OCI-LY1 (cell line): ENCODE measurements around the gene STYXL1.

Source experiments
- H2AFZ ChIP-seq: fragments of 200-600 bp; sonication (generic), shearing (Covaris generic); 2 replicates; pipeline ENCODE4 v1.6.0; 2014; ENCODE audit warnings: antibody characterized with exemption, mild to moderate bottlenecking, low read length
- H3F3A ChIP-seq: fragments of 200-600 bp; sonication (generic), shearing (Covaris generic); 2 replicates; pipeline ENCODE4 v1.6.0; 2014; ENCODE audit warnings: mild to moderate bottlenecking, antibody characterized with exemption, low read length, moderate library complexity; ENCODE audit not compliant: insufficient read depth
- H3K27ac ChIP-seq: fragments of 200-600 bp; sonication (generic); 2 replicates; pipeline ENCODE4 v1.5.1; 2014; ENCODE audit warnings: low read length, mixed run types, mild to moderate bottlenecking, low read depth; ENCODE audit not compliant: poor library complexity, severe bottlenecking
- H3K27me3 ChIP-seq: fragments of 200-600 bp; sonication (generic); 2 replicates; pipeline ENCODE4 v1.6.0; 2014; ENCODE audit warnings: antibody characterized with exemption, mild to moderate bottlenecking, low read length, moderate library complexity; ENCODE audit not compliant: insufficient read depth
- H3K36me3 ChIP-seq: fragments of 200-600 bp; sonication (generic); 2 replicates; pipeline ENCODE4 v1.6.1; 2014; ENCODE audit warnings: mild to moderate bottlenecking, antibody characterized with exemption, low read length, moderate library complexity, mixed read lengths; ENCODE audit not compliant: insufficient read depth
- H3K4me1 ChIP-seq: fragments of 200-600 bp; sonication (generic); 2 replicates; pipeline ENCODE4 v1.5.1; 2014; ENCODE audit warnings: mild to moderate bottlenecking, low read length, moderate library complexity; ENCODE audit not compliant: insufficient read depth, severe bottlenecking
- H3K4me2 ChIP-seq: fragments of 200-600 bp; sonication (generic), shearing (Covaris generic); 2 replicates; pipeline ENCODE4 v1.6.1; 2014; ENCODE audit warnings: low read length
- H3K4me3 ChIP-seq: fragments of 200-600 bp; sonication (generic); 2 replicates; pipeline ENCODE4 v1.5.1; 2014; ENCODE audit warnings: low read length, low read depth, mild to moderate bottlenecking, mixed read lengths; ENCODE audit not compliant: poor library complexity, severe bottlenecking
- H3K79me2 ChIP-seq: fragments of 200-600 bp; shearing (Covaris generic); 2 replicates; pipeline ENCODE4 v1.6.1; 2016; ENCODE audit warnings: mixed run types, low read length, mixed read lengths; ENCODE audit not compliant: insufficient read depth
- H3K9ac ChIP-seq: fragments of 200-600 bp; sonication (generic), shearing (Covaris generic); 2 replicates; pipeline ENCODE4 v1.6.1; 2014; ENCODE audit warnings: mild to moderate bottlenecking, low read length, mixed read lengths
- H3K9me2 ChIP-seq: fragments of 200-600 bp; sonication (generic), shearing (Covaris generic); 2 replicates; pipeline ENCODE4 v1.6.1; 2014; ENCODE audit warnings: low read depth, mild to moderate bottlenecking, low read length, mixed read lengths
- H3K9me3 ChIP-seq: fragments of 200-600 bp; shearing (Covaris generic); 2 replicates; pipeline ENCODE4 v1.6.1; 2014; ENCODE audit warnings: low read length, mixed read lengths
- H4K20me1 ChIP-seq: fragments of 200-600 bp; sonication (generic), shearing (Covaris generic); 2 replicates; pipeline ENCODE4 v1.6.0; 2016; ENCODE audit warnings: mild to moderate bottlenecking, low read length; ENCODE audit not compliant: insufficient read depth
- EZH2 ChIP-seq: fragments of 200-600 bp; sonication (generic), shearing (Covaris generic); IDR thresholded peaks from 2 replicates; pipeline ENCODE4 v1.8.0; 2017; ENCODE audit warnings: borderline replicate concordance, mixed run types, mild to moderate bottlenecking, antibody characterized with exemption, low read length, moderate library complexity, mixed read lengths
- TF ChIP-seq, protein P1 (sequence below): fragments of 200-600 bp; sonication (generic), shearing (Covaris generic); IDR thresholded peaks from 2 replicates; pipeline ENCODE4 v1.5.1; 2017; ENCODE audit warnings: mild to moderate bottlenecking, antibody characterized with exemption, low read length, moderate library complexity, mixed read lengths

The STYXL1 gene

DNA sequence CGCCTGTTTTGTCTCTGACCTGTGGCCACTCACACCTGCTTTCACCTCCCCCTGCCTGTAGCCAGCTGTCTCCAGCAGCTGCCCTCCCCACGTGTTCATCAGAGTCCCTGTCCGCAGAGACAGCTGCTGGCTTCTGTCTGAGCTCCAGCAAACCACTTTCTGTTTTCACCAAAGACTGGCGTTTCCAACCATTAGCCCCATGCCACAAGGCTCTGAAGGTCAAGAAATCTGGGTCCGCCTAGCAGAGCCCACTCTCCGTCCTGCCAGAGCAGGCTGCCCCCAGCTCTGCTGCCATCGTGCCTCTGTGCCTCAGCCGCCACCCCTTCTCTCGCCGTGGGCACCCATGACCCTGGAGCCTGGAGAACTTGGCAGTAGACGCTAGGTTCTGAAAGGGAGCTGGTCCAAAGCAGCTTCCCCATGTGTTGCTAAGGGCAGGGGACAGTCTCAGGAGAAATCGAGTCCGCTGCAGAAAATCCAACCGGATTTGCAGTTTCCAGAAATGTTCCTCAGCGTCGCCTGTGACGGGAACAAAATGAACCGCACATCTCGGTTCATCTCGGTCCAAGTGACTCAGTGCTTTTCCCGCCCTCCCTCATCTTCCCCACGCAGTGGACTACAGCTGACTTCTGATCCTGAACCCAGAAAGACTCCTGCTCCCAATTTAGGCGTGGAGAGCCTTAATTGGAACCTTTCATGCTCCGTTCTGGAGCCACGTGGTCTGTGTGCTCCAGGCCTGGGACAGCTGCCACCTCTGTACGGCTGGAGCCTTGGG lies 81.4 kb downstream of the STYXL1 start:
- H3K79me2 ChIP-seq, result no peaks in the 10 kb centered on the region
- no peak overlapping the region for H3K9ac ChIP-seq
- H4K20me1 ChIP-seq, result no peaks in the 10 kb centered on the region
- no peaks in the 10 kb centered on the region; the same call in 1 of the 2 replicates for H3K36me3 ChIP-seq
- H3K27me3 ChIP-seq, result no peaks in the 10 kb centered on the region
- no peaks in the 10 kb centered on the region for H3K9me3 ChIP-seq
- H3F3A ChIP-seq, result no peaks in the 10 kb centered on the region
- no peak for TF ChIP-seq EZH2
- TF ChIP-seq, protein P1, sequence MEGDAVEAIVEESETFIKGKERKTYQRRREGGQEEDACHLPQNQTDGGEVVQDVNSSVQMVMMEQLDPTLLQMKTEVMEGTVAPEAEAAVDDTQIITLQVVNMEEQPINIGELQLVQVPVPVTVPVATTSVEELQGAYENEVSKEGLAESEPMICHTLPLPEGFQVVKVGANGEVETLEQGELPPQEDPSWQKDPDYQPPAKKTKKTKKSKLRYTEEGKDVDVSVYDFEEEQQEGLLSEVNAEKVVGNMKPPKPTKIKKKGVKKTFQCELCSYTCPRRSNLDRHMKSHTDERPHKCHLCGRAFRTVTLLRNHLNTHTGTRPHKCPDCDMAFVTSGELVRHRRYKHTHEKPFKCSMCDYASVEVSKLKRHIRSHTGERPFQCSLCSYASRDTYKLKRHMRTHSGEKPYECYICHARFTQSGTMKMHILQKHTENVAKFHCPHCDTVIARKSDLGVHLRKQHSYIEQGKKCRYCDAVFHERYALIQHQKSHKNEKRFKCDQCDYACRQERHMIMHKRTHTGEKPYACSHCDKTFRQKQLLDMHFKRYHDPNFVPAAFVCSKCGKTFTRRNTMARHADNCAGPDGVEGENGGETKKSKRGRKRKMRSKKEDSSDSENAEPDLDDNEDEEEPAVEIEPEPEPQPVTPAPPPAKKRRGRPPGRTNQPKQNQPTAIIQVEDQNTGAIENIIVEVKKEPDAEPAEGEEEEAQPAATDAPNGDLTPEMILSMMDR, result no peak
- no peak overlapping the region for H2AFZ ChIP-seq
- H3K4me3 ChIP-seq, result no peak overlapping the region
- no peaks in the 10 kb centered on the region for H3K4me1 ChIP-seq
- H3K9me2 ChIP-seq, result no peaks in the 10 kb centered on the region
- H3K4me2 ChIP-seq, result no peak overlapping the region
- no peak overlapping the region for H3K27ac ChIP-seq

DNA sequence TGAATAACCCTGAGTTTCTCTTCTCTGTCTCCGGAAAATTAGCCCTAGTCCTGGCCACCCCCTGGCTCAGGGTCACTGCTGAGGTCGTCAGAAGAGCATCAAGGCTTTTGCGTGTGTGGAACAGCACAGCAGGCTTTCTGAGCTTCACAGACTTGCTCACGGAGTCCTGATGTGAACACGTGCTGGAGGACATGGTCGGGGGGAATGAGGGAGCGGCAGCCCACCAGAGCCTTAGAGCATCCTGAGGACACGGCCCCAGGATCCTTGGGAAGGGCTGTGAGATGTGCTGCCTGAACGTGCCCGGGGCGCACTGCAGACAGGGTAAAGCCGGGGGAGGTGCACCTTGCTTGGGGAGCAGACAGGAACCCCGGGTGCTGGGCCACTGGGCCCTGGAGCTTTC lies 82.2 kb downstream of the STYXL1 start:
- no peaks in the 10 kb centered on the region; the same call in 1 of the 2 replicates for H3K36me3 ChIP-seq
- H3K4me3 ChIP-seq, result no peak overlapping the region
- H3K79me2 ChIP-seq, result no peaks in the 10 kb centered on the region
- no peaks in the 10 kb centered on the region for H3K4me1 ChIP-seq
- no peak overlapping the region for H3K9ac ChIP-seq
- no peak overlapping the region for H3K27ac ChIP-seq
- no peak overlapping the region for H2AFZ ChIP-seq
- no peaks in the 10 kb centered on the region for H3K9me2 ChIP-seq
- H3F3A ChIP-seq, result no peaks in the 10 kb centered on the region
- no peaks in the 10 kb centered on the region for H3K27me3 ChIP-seq
- no peaks in the 10 kb centered on the region for H3K9me3 ChIP-seq
- H4K20me1 ChIP-seq, result no peaks in the 10 kb centered on the region
- H3K4me2 ChIP-seq, result no peak overlapping the region
- TF ChIP-seq, protein P1, result no peak
- no peak for TF ChIP-seq EZH2

DNA sequence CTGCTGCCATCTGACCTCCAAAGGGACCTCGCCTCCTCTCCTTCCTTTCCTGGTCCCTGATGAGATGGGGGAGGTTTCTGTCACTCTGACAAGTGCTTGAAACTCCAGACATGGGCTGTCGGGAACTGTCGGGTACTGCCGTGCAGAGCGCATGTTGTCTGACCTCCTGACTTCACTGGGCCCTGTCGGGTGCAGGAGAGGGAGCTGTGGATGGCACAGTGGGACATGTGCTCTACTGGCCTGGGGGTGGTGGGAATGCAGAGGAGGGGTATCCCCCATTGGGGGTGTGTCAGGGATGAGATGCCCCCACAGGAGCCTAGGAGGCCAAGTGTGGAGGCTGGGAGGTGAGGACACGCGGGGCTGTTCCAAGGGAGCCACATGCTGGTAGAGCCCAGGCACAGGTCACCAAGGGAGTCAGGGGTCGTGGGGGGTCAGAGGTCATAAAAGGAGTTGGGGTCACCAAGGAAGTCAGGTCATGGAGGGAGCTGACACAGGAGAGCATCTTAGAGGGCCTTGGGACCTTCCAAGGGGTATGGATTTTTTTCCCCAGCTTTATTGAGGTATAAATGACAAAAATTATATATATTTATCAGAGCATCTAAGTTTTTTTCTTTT lies 84.3 kb downstream of the STYXL1 start:
- no peak for TF ChIP-seq EZH2
- TF ChIP-seq, protein P1, result no peak
- H3K9ac ChIP-seq, result no peak overlapping the region
- no peaks in the 10 kb centered on the region for H3K79me2 ChIP-seq
- H3K4me1 ChIP-seq, result no peaks in the 10 kb centered on the region
- no peaks in the 10 kb centered on the region for H3K9me3 ChIP-seq
- H3K4me2 ChIP-seq, result no peak overlapping the region
- no peak overlapping the region for H3K4me3 ChIP-seq
- peaks cover under 1% of the 10 kb centered on the region; the same call in 1 of the 2 replicates for H3K36me3 ChIP-seq
- H3K27ac ChIP-seq, result no peak overlapping the region
- no peaks in the 10 kb centered on the region for H4K20me1 ChIP-seq
- no peaks in the 10 kb centered on the region for H3K9me2 ChIP-seq
- H3F3A ChIP-seq, result no peaks in the 10 kb centered on the region
- H3K27me3 ChIP-seq, result no peaks in the 10 kb centered on the region
- no peak overlapping the region for H2AFZ ChIP-seq
